Gastroesophageal sphincter (tissue), 4 donors: ENCODE results near the gene PDE2A. TPM values are rescaled to one million over a fixed set of nuclear protein-coding genes. Genes with fewer than 3 reads are reported as not detected.

Source experiments
- ATAC-seq: fragments of 150-250 bp; one replicate; pipeline ENCODE4 v1.9.1; 2016; ENCODE audit warnings: mild to moderate bottlenecking, moderate library complexity
- H3K27ac ChIP-seq, 4 donors: fragments of 200-600 bp; sonication (generic) in 3 of 4; 1 replicate in 3 of 4; 2 replicates in 1 of 4; pipeline ENCODE4 v1.5.1; 2016 to 2019
- H3K27me3 ChIP-seq: fragments of 200-600 bp; sonication (generic); one replicate; pipeline ENCODE4 v1.5.1; 2019
- H3K36me3 ChIP-seq, 2 donors: fragments of 200-600 bp; sonication (generic); one replicate each; pipeline ENCODE4 v1.5.1; 2019; ENCODE audit warnings: control low read depth in 1 of 2
- H3K4me1 ChIP-seq, 3 donors: fragments of 200-600 bp; sonication (generic); 1 replicate in 2 of 3; 2 replicates in 1 of 3; pipeline ENCODE4 v1.5.1; 2016 to 2019; ENCODE audit warnings: control low read depth in 2 of 3
- H3K4me3 ChIP-seq, 2 donors: fragments of 200-600 bp; sonication (generic); one replicate each; pipeline ENCODE4 v1.5.1; 2019; ENCODE audit warnings: mild to moderate bottlenecking in 1 of 2, moderate library complexity in 1 of 2
- H3K9me3 ChIP-seq, 3 donors: fragments of 200-600 bp; sonication (generic); one replicate each; pipeline ENCODE4 v1.5.1; 2017 to 2019; ENCODE audit warnings: control low read depth in 2 of 3
- EP300 ChIP-seq: sonication (generic); formaldehyde crosslinking; IDR thresholded peaks from one replicate; pipeline ENCODE4 v1.6.1; 2017; ENCODE audit warnings: antibody characterized with exemption, mild to moderate bottlenecking
- POLR2A ChIP-seq, 2 donors: fragments of 450-650 bp; IDR thresholded peaks; one replicate each; pipeline ENCODE4 v1.6.1; 2017; ENCODE audit warnings: antibody characterized with exemption in 2 of 2, mild to moderate bottlenecking in 2 of 2, moderate library complexity in 1 of 2
- POLR2AphosphoS5 ChIP-seq: sonication (generic); formaldehyde crosslinking; IDR thresholded peaks from one replicate; pipeline ENCODE4 v1.6.1; 2017; ENCODE audit warnings: antibody characterized with exemption
- WGBS, 2 donors: methylation state at CpG; one replicate each; pipeline ENCODE4 v1.1.5; 2018; ENCODE audit warnings: low coverage in 1 of 2; 5-methylcytosine and 5-hydroxymethylcytosine counted together
- total RNA-seq, 4 donors: library from RNA; depleted of rRNA; stranded (reverse); fragments of >200 nt; gene quantifications; one replicate each; pipeline ENCODE4 v1.1.0, GENCODE V29; 2016
- TF ChIP-seq, protein P1 (sequence below), 4 experiments: fragments of 200-600 bp in 2 of 4; fragments of 450-650 bp in 2 of 4; sonication (generic) in 1 of 4; IDR thresholded peaks; one replicate each; pipeline ENCODE4 v1.5.1; 2017 to 2019; ENCODE audit warnings: antibody characterized with exemption in 4 of 4, mild to moderate bottlenecking in 2 of 4, moderate library complexity in 2 of 4

The PDE2A gene
- total RNA-seq, 4 donors from 2014 or later: 31.6 to 54.2 (median 35.4) TPM

DNA sequence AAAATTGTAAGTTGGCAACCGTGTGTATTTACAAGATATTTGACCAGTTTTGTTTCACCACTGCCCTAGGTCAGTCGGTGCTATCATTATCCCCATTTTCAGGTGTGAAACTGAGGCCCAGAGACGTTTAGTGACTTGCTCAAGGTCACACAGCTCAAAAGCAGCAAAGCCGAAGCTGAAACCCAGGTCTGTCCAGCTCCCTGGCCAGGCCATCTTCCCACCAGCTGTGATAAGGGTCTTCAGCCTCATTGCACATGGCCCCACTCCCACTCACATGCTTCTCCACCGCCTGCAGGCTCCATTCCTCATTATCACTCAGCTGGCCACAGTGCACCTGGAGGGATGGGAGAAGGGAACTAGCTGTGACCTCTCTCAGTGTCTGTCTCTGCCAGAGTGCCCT, 83.2 kb downstream of the PDE2A start:
- Histone ChIP-seq H3K9me3 (no peaks in the 10 kb centered on the region), H3K27ac (no peak overlapping the region), H3K27me3 (peaks cover 27% of the 10 kb centered on the region), H3K4me1 (peaks cover 0 to 13% (median 7%) of the 10 kb centered on the region in 3 donors), H3K4me3 (no peak overlapping the region), H3K36me3 (peaks cover 0 to 18% of the 10 kb centered on the region in 2 donors)
- TF ChIP-seq POLR2AphosphoS5: no peak
- no peak for TF ChIP-seq EP300
- TF ChIP-seq, protein P1, sequence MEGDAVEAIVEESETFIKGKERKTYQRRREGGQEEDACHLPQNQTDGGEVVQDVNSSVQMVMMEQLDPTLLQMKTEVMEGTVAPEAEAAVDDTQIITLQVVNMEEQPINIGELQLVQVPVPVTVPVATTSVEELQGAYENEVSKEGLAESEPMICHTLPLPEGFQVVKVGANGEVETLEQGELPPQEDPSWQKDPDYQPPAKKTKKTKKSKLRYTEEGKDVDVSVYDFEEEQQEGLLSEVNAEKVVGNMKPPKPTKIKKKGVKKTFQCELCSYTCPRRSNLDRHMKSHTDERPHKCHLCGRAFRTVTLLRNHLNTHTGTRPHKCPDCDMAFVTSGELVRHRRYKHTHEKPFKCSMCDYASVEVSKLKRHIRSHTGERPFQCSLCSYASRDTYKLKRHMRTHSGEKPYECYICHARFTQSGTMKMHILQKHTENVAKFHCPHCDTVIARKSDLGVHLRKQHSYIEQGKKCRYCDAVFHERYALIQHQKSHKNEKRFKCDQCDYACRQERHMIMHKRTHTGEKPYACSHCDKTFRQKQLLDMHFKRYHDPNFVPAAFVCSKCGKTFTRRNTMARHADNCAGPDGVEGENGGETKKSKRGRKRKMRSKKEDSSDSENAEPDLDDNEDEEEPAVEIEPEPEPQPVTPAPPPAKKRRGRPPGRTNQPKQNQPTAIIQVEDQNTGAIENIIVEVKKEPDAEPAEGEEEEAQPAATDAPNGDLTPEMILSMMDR (IDR thresholded peaks at IDR 0.05): no peak
- TF ChIP-seq POLR2A (IDR thresholded peaks at IDR 0.05): no peak
- ATAC-seq: no peak
- 80 to 92% methylated on average over 1 to 3 of the region's 5 CpGs for WGBS, 2 donors

DNA sequence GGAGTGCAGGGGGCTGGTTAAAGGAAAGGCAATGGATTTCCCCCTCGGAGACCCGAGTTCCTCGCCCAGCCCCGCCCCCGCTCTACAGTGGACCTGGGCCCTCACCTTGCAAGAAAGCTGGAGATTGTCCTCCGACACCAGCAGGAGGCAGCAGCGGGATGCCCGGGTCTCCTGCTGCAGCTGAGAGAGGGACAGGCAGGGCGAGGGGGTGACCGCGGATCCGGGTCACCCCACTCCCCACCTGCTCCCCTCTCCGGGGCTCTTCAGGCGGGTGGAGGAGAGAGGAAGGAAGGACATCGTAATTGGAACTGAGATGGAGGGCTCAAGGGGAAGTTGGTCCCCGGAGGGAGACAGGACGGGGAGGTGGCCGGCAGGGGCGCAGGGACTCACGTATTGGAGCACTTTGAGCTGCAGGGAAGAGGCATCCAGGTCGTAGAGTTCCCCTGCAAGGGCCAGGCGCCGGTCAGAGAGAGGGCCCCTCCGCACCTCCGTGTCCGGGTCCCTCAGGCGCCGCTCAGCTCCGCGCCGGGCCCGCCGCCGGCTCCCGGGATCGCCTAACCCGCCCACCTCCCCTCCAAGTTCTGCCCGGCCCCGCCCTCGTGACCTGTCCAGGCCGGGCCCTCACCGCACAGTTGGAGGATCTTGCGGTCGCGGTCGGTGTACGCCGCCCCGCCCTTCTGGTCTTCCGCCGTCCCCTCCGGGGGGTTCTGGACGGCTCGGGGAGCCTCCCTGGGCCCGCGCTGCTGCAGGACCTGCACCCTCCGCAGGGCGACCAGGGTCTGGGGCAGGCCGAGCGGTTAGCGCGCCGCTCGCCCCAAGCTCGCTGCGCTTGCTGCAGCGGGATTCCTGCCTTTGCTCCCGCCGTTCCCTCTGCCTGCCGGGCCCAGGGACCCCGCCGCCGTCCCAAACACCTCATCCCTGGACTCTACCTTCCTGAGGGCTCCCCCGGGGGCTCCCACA, 84.1 kb downstream of the PDE2A start:
- TF ChIP-seq, protein P1 (IDR thresholded peaks at IDR 0.05): peak in 3 of 4 experiments; percentile 34 to 56 (median 37)
- TF ChIP-seq POLR2A (IDR thresholded peaks at IDR 0.05): no peak
- H3K4me3 ChIP-seq: peak overlapping the region in 1 of 2 donors; percentile 33
- 7 to 20% methylated on average over 2 to 3 of the region's 74 CpGs for WGBS, 2 donors
- no peak overlapping the region for H3K27ac ChIP-seq
- H3K36me3 ChIP-seq: peaks cover 0 to 22% of the 10 kb centered on the region in 2 donors
- no peaks in the 10 kb centered on the region for H3K9me3 ChIP-seq
- H3K4me1 ChIP-seq: peaks cover 0 to 23% (median 9%) of the 10 kb centered on the region in 3 donors
- H3K27me3 ChIP-seq: peaks cover 36% of the 10 kb centered on the region
- ATAC-seq: peak; percentile 16

DNA sequence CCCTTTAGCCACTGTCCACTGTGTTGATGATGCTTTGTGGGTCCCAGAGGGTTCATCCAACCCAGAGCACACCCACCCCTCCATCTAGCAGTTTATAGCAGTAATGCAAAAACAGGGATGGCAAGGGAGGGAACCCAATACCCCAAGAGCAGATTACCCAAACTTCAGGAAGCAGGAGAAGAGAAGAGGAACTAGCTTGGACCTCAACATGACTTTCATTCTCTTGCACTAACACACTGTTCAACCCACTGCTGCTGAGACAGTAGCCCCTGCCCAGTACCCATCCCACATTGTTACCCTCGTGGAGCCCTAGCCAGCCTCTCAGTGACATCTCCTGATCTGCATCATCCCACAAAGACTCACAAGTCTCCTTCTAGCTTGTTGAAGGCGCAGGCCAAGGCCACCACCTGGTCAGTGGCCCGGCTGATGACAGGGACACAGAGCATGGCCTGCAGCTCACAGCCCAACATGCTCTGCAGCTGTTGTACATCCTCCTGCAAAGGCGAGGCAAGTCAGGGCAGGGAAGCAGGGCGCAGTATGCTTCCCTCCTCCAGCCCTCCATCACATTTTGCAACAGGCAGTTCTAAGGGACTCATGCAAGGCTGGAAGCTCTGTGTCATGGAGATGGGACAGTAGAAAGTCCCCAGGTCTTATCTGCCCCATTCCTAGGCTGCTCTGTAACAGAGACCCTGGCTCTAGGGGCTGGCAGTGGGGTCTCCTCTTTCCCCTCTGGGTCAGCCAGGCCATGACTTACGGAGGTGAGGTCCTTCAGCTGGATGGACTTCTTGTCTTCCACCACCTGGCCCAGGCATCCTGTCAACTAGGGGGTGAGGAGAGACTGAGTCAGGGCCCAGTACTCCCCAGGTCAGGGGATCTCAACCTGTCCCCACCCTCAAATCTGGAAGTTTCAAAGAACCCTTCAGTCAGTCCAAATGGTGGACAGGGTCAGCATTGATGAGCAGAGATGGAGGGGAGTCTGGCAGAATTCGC, 85.5 kb downstream of the PDE2A start:
- H3K9me3 ChIP-seq: no peaks in the 10 kb centered on the region
- no peak overlapping the region for H3K27ac ChIP-seq
- H3K4me1 ChIP-seq: peaks cover 0 to 33% (median 9%) of the 10 kb centered on the region in 3 donors
- TF ChIP-seq, protein P1 (IDR thresholded peaks at IDR 0.05): no peak
- TF ChIP-seq POLR2AphosphoS5: no peak
- TF ChIP-seq EP300: no peak
- peaks cover 0 to 36% of the 10 kb centered on the region in 2 donors for H3K36me3 ChIP-seq
- no peak overlapping the region for H3K4me3 ChIP-seq
- 83 to 100% methylated on average over 1 of the region's 7 CpGs for WGBS, 2 donors
- ATAC-seq: no peak
- H3K27me3 ChIP-seq: peaks cover 44% of the 10 kb centered on the region

DNA sequence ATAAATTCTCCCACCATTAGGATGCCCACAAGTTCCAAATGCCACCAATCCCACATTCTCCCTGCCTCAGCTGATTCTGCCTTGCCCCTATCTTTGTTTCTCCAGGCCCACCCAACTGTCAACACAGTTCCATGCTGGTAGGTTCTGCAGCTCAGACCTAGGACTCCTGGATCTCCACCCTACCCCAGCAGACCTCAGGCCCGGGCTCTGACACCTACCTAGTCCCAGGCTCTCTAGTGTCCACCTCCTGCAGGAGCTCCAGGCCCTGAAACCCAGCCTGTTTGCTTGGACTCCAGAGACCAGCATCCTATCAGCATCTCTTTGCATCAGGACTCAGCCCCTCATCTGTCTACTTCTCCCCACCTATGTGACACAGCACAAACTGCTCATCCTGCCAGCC, 86.5 kb downstream of the PDE2A start:
- H3K27me3 ChIP-seq: peaks cover 44% of the 10 kb centered on the region
- H3K27ac ChIP-seq: no peak overlapping the region
- no peaks in the 10 kb centered on the region for H3K9me3 ChIP-seq
- TF ChIP-seq POLR2AphosphoS5 (no peak), POLR2A (IDR thresholded peaks at IDR 0.05) (no peak), EP300 (no peak)
- TF ChIP-seq, protein P1 (IDR thresholded peaks at IDR 0.05): no peak
- 80% methylated on average over 1 of the region's 1 CpG; no CpG with 5 or more reads in 1 of the 2 donors for WGBS, 2 donors
- no peak for ATAC-seq
- H3K4me3 ChIP-seq: no peak overlapping the region
- H3K4me1 ChIP-seq: peaks cover 0 to 33% (median 9%) of the 10 kb centered on the region in 3 donors
- H3K36me3 ChIP-seq: peaks cover 0 to 46% of the 10 kb centered on the region in 2 donors
